ENCODE measurements around the gene MICOS13.

The MICOS13 gene

GRCh38 chr19:5665781-5666513, 14.4 kb downstream of the MICOS13 start:
- DNase-seq: peak; percentile 83

- no peak for DNase-seq
Measured at GRCh38 chr19:5664515-5664914, 15.8 kb downstream of the MICOS13 start.

DNA sequence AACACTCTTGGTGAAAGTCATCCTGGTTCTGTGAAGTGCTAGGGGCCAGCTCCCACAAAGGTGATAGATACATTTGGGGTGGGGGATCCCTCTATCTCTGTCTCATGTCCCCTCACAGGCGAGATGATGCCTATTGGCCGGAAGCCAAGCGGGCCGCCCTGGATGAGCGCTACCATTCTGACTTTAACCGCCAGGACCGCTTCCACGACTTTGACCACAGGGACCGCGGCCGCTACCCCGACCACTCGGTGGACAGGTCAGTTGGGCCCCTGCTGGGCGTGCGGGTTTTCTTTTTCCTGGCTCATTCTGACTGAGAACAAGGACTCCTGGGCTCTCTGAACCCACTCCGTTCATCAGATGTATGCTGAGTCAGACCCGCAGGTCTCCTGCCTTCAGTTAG, 16.4 kb downstream of the MICOS13 start:
- DNase-seq: no peak

DNA sequence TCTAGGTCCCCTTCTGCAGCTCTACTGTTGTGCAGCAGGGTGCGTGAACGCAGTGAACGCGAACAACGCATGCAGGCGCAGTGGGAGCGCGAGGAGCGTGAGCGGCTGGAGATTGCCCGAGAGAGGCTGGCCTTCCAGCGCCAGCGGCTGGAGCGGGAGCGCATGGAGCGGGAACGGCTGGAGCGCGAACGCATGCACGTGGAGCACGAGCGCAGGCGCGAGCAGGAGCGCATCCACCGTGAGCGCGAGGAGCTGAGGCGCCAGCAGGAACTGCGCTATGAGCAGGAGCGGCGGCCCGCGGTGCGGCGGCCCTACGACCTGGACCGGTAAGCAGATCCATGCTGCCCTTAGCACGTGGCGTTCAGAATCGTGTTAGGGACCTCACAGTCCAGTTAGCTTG, 18.8 kb downstream of the MICOS13 start:
- no peak for DNase-seq

GRCh38 chr19:5655412-5655811, 24.9 kb downstream of the MICOS13 start:
- no peak for DNase-seq

DNA sequence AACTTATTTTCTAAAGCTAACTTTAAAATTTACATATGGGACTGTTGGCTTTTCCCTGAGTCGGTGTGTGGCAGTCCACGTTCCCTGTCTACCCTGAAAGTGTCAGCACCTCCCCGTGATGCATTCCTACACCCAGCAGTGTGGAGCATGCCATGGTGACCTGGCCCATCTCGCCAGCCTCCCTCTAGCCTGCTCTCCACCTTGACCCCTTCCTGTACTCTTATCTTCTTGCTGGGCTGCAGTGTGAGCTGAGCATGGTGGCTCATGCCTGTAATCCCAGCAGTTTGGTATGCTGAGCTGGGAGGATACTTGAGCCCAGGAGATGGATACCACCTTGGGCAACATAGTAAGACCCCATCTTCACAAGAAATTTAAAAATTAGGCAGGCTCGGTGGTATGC, 25.4 kb downstream of the MICOS13 start:
- DNase-seq: no peak

DNA sequence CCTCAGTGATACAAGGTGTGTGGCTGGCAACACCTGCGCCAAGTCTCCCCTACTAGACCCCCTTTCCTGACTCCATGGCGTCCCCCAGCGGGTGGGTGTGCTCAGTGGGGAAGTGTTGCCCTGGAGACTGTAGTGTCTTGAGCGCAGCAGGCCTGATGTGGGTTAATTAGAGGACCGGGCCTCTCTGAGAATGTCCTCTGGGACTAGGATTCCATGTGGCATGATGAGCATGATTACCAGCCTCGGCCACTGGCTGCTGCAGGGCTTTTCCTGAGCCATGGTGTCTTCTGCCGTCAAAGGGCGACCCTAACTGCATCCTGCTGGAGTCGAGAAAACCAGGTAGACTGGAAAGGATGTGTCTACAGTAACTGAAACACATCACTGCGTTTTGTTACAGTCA, 28.1 kb downstream of the MICOS13 start:
- no peak for DNase-seq

GRCh38 chr19:5651361-5651760, 29.0 kb downstream of the MICOS13 start:
- DNase-seq: no peak

- DNase-seq: no peak
Measured at GRCh38 chr19:5648464-5648863, 31.9 kb downstream of the MICOS13 start.

- DNase-seq: no peak
Measured at GRCh38 chr19:5646703-5647102, 33.6 kb downstream of the MICOS13 start.

- DNase-seq: no peak
Measured at GRCh38 chr19:5645409-5645808, 34.9 kb downstream of the MICOS13 start.

DNA sequence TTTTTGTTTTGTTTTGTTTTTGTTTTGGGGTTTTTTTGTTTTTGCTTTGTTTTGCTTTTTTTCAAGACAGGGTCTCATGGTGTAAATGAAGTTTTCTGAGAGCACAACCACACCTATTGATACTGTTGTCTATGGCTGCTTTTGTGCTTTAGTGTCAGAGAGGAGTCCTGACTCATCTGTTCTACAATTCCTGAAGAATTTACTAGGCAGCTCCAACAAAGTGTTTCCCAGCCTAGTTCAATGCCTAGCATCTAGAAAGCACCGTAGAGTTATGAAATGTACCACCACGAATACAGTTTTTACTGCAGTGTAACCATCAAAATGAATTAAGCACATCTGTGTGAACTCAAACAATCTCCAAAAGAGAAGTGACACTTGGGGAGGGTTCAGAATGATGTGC, 36.3 kb downstream of the MICOS13 start:
- no peak for DNase-seq

GRCh38 chr19:5643060-5643459, 37.3 kb downstream of the MICOS13 start:
- no peak for DNase-seq

DNA sequence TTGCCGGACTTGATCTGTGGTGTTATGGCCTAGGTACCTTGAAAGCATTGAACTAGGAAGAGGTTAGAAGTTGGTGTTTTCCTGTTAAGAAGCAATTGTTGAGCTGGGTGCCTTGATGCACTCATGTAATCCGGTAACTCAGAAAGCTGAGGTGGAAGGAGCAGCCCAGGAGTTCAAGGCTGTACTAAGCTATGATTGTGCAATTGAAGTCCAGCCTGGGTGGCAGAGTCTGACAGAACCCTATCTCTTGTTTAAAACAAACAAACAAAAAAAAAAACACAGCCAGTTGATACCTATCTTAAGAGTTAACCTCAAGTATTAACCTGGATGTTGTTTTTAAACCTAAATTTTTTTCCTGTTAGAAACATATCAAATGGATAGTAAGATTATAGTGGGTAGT, 38.1 kb downstream of the MICOS13 start:
- DNase-seq: no peak

DNA sequence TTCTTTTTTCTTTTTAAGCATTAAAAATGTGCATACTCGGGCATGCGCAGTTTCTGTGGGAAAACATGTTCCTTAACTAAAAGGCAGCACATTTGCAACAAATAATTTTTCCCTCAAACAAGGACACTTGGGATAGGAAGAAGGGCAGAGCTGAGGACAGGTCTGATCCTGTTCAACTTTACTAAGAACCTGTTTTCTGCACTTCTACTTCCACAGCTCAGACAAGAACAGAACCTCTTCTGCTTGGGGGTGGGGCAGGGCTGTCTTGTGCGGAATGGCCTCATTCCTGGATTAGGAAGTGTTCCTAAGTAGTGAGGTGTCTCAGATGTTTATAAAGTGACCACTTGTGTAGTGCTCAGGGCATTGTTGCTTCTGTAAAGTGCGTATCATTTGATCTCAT, 39.1 kb downstream of the MICOS13 start:
- no peak for DNase-seq

DNA sequence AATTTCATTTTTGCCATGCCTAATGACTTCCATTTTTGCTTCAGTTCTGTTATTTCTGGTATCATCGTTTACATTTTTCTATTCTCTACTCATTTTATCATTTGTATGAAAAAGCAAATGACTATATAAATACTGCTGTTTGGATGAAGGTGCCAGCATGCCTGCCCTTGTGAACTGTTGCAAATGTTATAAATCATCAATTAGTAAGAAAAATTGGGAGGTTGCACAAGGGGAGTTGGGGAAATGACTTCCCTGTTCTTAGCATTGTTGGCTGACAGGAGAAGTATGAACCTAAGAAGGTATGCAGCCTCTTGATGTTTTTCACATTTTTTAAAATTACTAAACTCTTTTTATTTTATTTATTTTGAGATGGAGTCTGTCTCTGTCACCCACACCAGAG, 42.3 kb downstream of the MICOS13 start:
- DNase-seq: no peak

DNA sequence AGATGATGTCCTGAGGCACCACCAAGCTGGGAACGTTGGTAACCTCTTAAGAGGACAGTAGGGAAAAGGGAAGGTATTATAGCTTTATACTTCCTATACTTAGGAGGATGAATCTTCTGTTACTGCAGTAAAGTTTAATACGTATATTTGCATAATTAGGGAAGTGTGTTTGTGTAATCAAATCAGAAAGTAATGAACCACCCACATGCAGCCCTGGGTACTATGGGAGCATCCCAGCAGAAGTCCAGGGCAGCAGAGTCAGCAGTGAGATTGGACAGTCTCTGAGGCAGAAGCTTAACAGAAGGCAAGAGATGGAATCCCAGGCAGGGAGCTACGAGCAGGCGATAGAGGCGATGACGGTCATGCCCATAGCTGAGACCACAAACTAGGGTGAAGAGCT, 44.9 kb downstream of the MICOS13 start:
- no peak for DNase-seq

DNA sequence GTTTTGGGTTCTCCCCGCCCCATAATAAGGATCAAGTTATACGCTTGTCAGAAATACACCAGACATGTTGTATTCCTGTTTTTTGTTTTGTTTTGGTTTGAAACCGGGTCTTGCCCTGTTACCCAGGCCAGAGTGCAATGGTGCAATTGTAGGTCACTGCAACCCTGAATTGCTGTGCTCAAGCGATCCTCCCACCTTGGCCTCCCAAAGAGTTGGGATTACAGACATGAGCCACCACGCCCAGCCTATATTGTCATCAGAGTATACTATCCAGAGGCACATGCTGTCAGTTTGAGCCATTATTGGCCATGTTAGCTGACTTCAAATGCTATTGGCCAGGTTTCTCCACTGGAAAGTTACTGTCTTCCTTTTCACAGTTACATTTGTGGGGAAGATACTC, 47.7 kb downstream of the MICOS13 start:
- no peak for DNase-seq

GRCh38 chr19:5632241-5632612, 48.1 kb downstream of the MICOS13 start:
- no peak for DNase-seq

DNA sequence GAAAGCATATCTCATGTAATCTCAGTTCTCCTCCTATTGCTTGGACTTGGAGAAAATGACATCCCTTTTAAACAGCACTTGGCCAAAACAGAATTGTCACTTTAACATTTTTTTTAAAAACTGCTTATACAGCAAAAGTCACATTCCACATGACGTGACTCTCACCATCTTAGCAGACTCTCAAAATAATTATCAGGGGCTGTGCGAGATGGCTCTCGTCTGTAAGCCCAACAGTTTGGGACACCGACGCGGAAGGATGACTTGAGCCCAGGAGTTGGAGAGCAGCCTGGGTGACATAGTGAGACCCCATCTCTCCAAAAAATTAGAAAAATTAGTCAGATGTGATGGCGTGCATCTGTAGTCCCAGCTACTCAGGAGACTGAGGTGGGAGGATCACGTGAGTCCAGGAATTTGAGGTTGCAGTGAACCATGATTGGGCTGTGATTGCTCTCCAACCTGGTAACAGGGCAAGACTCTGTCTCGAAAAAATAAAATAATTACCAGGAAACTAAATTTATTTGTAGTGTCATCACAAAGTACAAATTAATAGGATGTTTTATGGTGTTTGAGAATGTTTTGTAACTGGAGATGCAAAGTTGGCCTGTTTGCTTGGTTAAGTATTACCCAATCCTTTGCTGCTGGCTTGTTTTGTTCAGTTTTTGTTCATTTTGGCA, 48.6 kb downstream of the MICOS13 start:
- DNase-seq: no peak

DNA sequence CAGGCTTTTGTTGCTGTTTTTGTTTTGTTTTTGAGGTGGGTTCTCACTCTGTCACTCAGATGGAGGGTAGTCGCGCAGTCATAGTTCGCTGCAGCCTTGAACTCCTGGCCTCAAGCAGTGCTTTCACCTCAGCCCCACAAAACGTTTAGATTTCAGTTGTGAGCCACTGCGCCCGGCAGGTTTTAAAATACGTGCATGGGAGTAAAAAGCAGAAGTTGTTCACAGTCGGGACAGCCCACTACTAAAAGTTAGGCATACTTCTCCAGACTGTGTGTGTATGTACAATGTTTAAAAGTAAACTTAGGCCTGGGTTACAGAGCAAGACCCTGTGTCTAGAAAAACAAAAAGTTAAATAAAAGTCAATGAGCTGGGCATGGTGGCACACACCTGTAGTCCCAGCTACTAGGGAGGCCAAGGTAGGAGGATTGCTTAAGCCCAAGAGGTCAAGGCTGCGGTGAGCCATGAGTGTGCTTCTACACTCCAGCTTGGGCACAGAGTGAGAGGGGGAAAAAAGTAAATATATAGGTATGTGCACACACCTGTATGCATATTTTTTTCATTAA, 51.3 kb downstream of the MICOS13 start:
- no peak for DNase-seq

GRCh38 chr19:5628461-5628860, 51.9 kb downstream of the MICOS13 start:
- no peak for DNase-seq

Data from kidney glomerular epithelial cell (primary cell).